Measurements from ENCODE around the gene DLGAP3.

GRCh38 chr1:34973326-34973725 lies 43.9 kb upstream of the DLGAP3 start:
- TF ChIP-seq SNAI2 (CRISPR knock-in tag; IDR thresholded peaks at IDR 0.05) (no peak), CSDC2 (CRISPR knock-in tag; IDR thresholded peaks at IDR 0.05) (no peak), BACH2 (CRISPR knock-in tag; IDR thresholded peaks at IDR 0.05; ENCODE audit: borderline replicate concordance) (no peak), TCF4 (CRISPR knock-in tag; IDR thresholded peaks at IDR 0.05; ENCODE audit: borderline replicate concordance) (no peak), POU6F1 (CRISPR knock-in tag; IDR thresholded peaks at IDR 0.05; ENCODE audit: borderline replicate concordance, low read depth) (no peak)
- TF ChIP-seq, protein P1, sequence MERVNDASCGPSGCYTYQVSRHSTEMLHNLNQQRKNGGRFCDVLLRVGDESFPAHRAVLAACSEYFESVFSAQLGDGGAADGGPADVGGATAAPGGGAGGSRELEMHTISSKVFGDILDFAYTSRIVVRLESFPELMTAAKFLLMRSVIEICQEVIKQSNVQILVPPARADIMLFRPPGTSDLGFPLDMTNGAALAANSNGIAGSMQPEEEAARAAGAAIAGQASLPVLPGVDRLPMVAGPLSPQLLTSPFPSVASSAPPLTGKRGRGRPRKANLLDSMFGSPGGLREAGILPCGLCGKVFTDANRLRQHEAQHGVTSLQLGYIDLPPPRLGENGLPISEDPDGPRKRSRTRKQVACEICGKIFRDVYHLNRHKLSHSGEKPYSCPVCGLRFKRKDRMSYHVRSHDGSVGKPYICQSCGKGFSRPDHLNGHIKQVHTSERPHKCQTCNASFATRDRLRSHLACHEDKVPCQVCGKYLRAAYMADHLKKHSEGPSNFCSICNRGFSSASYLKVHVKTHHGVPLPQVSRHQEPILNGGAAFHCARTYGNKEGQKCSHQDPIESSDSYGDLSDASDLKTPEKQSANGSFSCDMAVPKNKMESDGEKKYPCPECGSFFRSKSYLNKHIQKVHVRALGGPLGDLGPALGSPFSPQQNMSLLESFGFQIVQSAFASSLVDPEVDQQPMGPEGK (CRISPR knock-in tag; IDR thresholded peaks at IDR 0.05; ENCODE audit: borderline replicate concordance), result no peak
